BE2C (cell line): Measurements from ENCODE around the gene TMEM87B. TPM values are rescaled to one million over a fixed set of nuclear protein-coding genes. Genes with fewer than 3 reads are reported as not detected.
A peak's percentile ranks its signal among the peaks of the same experiment; 100 is the strongest.

Experiments
- DNase-seq: peaks from one replicate; pipeline ENCODE4 v3.0.0-alpha.2; 2020
- H3K27me3 ChIP-seq: fragments of 250-450 bp; sonication (Bioruptor Pico); 2 replicates; pipeline ENCODE4 v1.5.1; 2020; ENCODE audit warnings: mild to moderate bottlenecking
- H3K36me3 ChIP-seq: fragments of 250-450 bp; sonication (Bioruptor Pico); 2 replicates; pipeline ENCODE4 v1.5.1; 2020; ENCODE audit warnings: mild to moderate bottlenecking
- H3K4me1 ChIP-seq: fragments of 250-450 bp; sonication (Bioruptor Pico); 2 replicates; pipeline ENCODE4 v1.5.1; 2020
- H3K4me3 ChIP-seq: 2 replicates; pipeline ENCODE4 v1.5.1; 2011; ENCODE audit warnings: low read depth, low read length
- H3K9me3 ChIP-seq: fragments of 250-450 bp; sonication (Bioruptor Pico); 2 replicates; pipeline ENCODE4 v1.5.1; 2020
- CTCF ChIP-seq: IDR thresholded peaks from 2 replicates; pipeline ENCODE4 v1.5.1; 2012; ENCODE audit warnings: mild to moderate bottlenecking, low read depth, low read length
- polyA plus RNA-seq: library from polyadenylated mRNA; unstranded; fragments of >200 nt; gene quantifications from one replicate; pipeline ENCODE4 v1.2.1, GENCODE V29; 2012; ENCODE audit warnings: low read depth, missing spikeins; ENCODE audit not compliant: insufficient read length, insufficient read depth

TMEM87B gene
- 0.77 TPM for polyA plus RNA-seq

GRCh38 chr2:112054847-112055729, at the start of gene TMEM87B:
TMEM87B (plus strand) TSS chr2:112055269; CDS start chr2:112055592, 323 bp downstream.
- peak; percentile 95 for DNase-seq
- no peak for TF ChIP-seq CTCF
- Histone ChIP-seq H3K9me3 (no peaks in the 10 kb centered on the region), H3K27me3 (no peaks in the 10 kb centered on the region), H3K4me1 (no peaks in the 10 kb centered on the region), H3K4me3 (peak within 1 kb of the TSS; percentile 78), H3K36me3 (no peaks in the 10 kb centered on the region)

GRCh38 chr2:112005406-112006075, 49.5 kb upstream of the TMEM87B start:
- no peak for TF ChIP-seq CTCF
- no peak for DNase-seq
- Histone ChIP-seq H3K4me3 (no peak overlapping the region), H3K4me1 (no peaks in the 10 kb centered on the region; the same call in 1 of the 2 replicates), H3K36me3 (no peaks in the 10 kb centered on the region), H3K27me3 (no peaks in the 10 kb centered on the region), H3K9me3 (no peaks in the 10 kb centered on the region)

GRCh38 chr2:112006076-112006410, 49.0 kb upstream of the TMEM87B start:
- Histone ChIP-seq H3K4me1 (no peaks in the 10 kb centered on the region; the same call in 1 of the 2 replicates), H3K36me3 (no peaks in the 10 kb centered on the region), H3K27me3 (no peaks in the 10 kb centered on the region), H3K9me3 (no peaks in the 10 kb centered on the region), H3K4me3 (no peak overlapping the region)
- no peak for TF ChIP-seq CTCF
- no peak for DNase-seq

GRCh38 chr2:112007493-112007892, 47.6 kb upstream of the TMEM87B start:
- DNase-seq, result no peak
- Histone ChIP-seq H3K4me1 (no peaks in the 10 kb centered on the region; the same call in 1 of the 2 replicates), H3K9me3 (no peaks in the 10 kb centered on the region), H3K36me3 (no peaks in the 10 kb centered on the region), H3K4me3 (no peak overlapping the region), H3K27me3 (no peaks in the 10 kb centered on the region)
- no peak for TF ChIP-seq CTCF

GRCh38 chr2:112008910-112009485, 46.1 kb upstream of the TMEM87B start:
- H3K4me3 ChIP-seq, result no peak overlapping the region
- DNase-seq, result no peak
- no peak for TF ChIP-seq CTCF
- H3K9me3 ChIP-seq, result no peaks in the 10 kb centered on the region
- no peaks in the 10 kb centered on the region; the same call in 1 of the 2 replicates for H3K4me1 ChIP-seq
- H3K27me3 ChIP-seq, result no peaks in the 10 kb centered on the region
- H3K36me3 ChIP-seq, result no peaks in the 10 kb centered on the region

- Histone ChIP-seq H3K27me3 (no peaks in the 10 kb centered on the region), H3K4me1 (no peaks in the 10 kb centered on the region; the same call in 1 of the 2 replicates), H3K36me3 (no peaks in the 10 kb centered on the region), H3K9me3 (no peaks in the 10 kb centered on the region), H3K4me3 (no peak overlapping the region)
- TF ChIP-seq CTCF, result no peak
- DNase-seq, result no peak
Observed at GRCh38 chr2:112010751-112011150, 44.3 kb upstream of the TMEM87B start.
